ENCODE data around the gene ADGRD1. TPM values are rescaled to one million over a fixed set of nuclear protein-coding genes. Genes with fewer than 3 reads are reported as not detected.

ADGRD1 gene
- total RNA-seq, 1 donor from 2014 or later = 1.0 TPM

DNA sequence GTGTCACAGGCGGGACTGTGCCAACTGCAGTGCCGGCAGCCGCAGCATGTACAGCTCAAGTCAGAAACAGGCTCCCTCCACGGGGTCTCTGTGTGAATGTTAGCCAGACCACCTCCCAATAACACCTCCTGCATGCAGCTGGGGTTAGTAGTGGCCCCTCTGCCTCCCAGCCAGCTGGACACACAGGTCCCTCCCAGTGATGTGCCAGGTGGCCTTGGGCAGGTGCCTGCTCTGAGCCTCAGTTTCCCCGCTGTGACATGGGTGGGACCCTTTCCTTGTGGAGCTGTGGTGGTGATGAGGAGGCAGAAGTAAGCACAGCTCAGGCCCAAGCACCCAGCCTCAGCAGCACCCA, 139.9 kb downstream of the ADGRD1 start:
- TF ChIP-seq, protein P1, sequence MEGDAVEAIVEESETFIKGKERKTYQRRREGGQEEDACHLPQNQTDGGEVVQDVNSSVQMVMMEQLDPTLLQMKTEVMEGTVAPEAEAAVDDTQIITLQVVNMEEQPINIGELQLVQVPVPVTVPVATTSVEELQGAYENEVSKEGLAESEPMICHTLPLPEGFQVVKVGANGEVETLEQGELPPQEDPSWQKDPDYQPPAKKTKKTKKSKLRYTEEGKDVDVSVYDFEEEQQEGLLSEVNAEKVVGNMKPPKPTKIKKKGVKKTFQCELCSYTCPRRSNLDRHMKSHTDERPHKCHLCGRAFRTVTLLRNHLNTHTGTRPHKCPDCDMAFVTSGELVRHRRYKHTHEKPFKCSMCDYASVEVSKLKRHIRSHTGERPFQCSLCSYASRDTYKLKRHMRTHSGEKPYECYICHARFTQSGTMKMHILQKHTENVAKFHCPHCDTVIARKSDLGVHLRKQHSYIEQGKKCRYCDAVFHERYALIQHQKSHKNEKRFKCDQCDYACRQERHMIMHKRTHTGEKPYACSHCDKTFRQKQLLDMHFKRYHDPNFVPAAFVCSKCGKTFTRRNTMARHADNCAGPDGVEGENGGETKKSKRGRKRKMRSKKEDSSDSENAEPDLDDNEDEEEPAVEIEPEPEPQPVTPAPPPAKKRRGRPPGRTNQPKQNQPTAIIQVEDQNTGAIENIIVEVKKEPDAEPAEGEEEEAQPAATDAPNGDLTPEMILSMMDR (IDR thresholded peaks at IDR 0.05) = no peak
- Mint-ChIP-seq H3K4me1 (ENCODE audit: unreplicated experiment) (peaks cover 2% of the 10 kb centered on the region), H3K9me3 (ENCODE audit: unreplicated experiment) (no peaks in the 10 kb centered on the region), H3K27me3 (ENCODE audit: unreplicated experiment) (no peaks in the 10 kb centered on the region), H3K4me3 (ENCODE audit: unreplicated experiment) (no peak overlapping the region), H3K27ac (ENCODE audit: unreplicated experiment) (no peak overlapping the region), H3K36me3 (ENCODE audit: unreplicated experiment) (no peaks in the 10 kb centered on the region)
- no peak for DNase-seq (ENCODE audit: extremely low spot score, unreplicated experiment)

DNA sequence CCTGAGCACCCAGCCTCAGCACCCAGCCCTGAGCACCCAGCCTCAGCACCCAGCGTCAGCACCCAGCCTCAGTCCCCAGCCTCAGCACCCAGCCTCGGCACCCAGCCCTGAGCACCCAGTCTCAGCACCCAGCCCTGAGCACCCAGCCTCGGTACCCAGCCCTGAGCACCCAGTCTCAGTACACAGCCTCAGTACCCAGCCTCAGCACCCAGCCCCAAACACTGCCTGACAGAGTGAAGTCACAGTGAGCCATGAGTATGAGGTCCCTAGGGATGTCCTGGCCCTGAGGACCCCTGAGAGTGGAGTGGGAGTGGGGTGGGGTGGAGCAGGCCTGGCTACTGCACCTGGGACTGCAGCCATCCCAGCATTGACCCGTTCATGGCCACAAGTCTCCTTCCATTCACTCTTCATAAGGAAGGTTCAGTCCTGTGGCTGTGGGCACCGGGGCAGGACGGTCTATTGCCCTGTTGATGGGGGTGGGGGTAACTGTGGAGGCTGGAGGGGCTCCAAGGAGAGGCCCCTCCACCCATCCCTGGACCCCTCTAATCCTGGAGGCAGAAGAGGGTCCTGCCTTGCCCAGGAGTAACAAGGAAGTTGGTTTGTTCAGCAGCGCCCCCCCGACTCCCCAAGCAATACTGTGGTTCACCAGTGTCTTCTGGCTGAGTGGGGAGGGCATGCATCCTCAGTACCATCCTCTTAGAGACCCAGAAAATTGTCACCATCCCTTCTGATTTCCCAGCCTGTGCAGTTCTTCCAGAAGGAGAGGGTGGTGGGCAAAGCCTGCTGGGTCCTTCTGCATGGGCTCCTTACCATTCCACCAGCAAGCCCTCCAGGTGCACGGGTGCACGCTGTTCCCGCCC, 140.5 kb downstream of the ADGRD1 start:
- Mint-ChIP-seq H3K4me1 (ENCODE audit: unreplicated experiment) (peaks cover 2% of the 10 kb centered on the region), H3K36me3 (ENCODE audit: unreplicated experiment) (no peaks in the 10 kb centered on the region), H3K27ac (ENCODE audit: unreplicated experiment) (no peak overlapping the region), H3K27me3 (ENCODE audit: unreplicated experiment) (no peaks in the 10 kb centered on the region), H3K4me3 (ENCODE audit: unreplicated experiment) (no peak overlapping the region), H3K9me3 (ENCODE audit: unreplicated experiment) (no peaks in the 10 kb centered on the region)
- peak; percentile 76 for DNase-seq (ENCODE audit: extremely low spot score, unreplicated experiment)
- TF ChIP-seq, protein P1 (IDR thresholded peaks at IDR 0.05) = no peak

DNA sequence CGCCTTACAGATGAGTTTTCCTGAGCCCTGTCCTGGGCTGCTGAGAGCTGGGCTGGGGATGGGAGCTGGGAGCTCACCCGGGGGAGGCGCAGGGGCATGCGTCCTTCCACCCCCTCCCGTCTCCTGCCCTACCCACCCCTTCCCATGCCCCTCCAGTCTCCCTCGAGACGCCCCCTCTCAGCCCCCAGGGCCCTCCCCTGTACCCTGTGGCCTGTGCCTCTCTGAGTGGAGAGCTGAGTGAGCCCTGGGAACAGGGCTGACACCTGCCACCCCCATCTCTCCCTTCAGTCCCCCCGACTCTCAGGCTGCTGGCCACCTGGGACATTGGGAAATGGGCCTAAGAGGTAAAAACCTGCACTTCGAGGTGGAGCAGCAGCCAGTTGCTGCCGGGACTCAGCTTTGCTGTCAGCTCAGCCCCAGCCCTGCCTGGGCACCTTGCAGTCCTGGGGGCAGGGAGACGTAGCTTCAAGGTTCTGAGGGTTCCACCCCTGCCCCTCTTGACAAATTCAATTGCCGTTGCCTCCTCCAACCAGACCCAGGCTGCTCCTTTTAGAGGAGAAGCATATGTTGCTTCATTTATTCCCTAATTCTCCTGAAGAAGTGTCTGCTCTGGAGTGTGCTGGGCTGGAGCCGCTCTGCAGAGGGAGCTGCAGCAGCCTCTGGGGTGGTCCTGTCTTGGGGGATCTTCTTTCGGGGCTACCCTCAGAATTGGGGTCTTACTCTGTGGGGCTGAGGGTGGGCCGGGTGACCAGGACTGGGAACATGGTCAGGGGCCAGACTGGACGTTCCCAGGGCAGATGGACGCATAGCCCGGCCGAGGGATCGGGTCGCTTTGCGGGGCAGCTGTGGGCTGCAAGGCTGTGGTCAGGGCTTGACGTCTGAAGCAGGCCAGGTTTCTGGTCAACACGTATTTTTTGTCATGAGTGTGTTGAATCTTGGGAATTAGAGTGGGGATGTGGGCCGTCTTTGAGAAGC, 141.4 kb downstream of the ADGRD1 start:
- TF ChIP-seq, protein P1 (IDR thresholded peaks at IDR 0.05) = no peak
- Mint-ChIP-seq H3K27me3 (ENCODE audit: unreplicated experiment) (no peaks in the 10 kb centered on the region), H3K4me3 (ENCODE audit: unreplicated experiment) (no peak overlapping the region), H3K9me3 (ENCODE audit: unreplicated experiment) (no peaks in the 10 kb centered on the region), H3K36me3 (ENCODE audit: unreplicated experiment) (no peaks in the 10 kb centered on the region), H3K27ac (ENCODE audit: unreplicated experiment) (no peak overlapping the region), H3K4me1 (ENCODE audit: unreplicated experiment) (peaks cover 2% of the 10 kb centered on the region)
- no peak for DNase-seq (ENCODE audit: extremely low spot score, unreplicated experiment)

DNA sequence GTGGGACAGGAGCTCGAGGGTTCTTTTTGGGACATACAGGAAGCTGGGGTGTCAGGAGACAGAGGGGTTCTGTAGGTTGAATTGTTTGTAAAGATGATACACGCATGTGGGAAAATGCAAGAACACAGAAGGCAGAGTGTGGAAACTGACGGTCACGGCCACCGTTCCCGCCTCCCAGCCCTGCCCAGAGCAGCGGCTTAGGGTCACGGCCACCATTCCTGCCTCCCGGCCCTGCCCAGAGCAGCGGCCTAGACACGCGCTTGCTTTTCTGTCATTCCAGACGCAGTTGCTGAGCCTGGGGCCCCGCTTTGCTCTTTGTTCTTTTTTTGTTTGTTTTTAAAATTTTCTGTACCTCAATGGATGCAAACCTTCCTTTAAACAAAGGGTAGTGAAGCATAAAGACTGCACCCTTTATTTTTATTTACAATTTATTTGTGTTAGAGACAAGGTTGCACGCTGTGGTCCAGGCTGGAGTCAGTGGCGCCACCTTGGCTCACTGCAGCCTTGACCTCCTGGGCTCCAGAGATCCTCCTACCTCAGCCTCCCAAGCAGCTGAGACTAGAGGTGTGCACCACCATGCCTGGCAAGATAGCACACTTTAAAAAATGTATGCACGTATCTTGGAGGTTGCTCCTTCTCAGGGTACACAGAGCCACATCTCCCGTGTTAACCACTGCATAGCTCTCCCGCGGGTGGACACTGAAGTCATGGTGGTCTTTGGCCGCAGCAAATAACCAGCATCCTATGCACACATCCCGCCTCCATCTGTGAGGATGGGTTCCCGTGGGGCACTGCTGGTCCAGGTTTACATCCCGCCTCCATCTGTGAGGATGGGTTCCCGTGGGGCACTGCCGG, 142.3 kb downstream of the ADGRD1 start:
- no peaks in the 10 kb centered on the region for H3K9me3 Mint-ChIP-seq (ENCODE audit: unreplicated experiment)
- TF ChIP-seq, protein P1 (IDR thresholded peaks at IDR 0.05) = no peak
- H3K4me1 Mint-ChIP-seq (ENCODE audit: unreplicated experiment) = peaks cover 2% of the 10 kb centered on the region
- peak; percentile 69 for DNase-seq (ENCODE audit: extremely low spot score, unreplicated experiment)
- H3K27ac Mint-ChIP-seq (ENCODE audit: unreplicated experiment) = no peak overlapping the region
- H3K27me3 Mint-ChIP-seq (ENCODE audit: unreplicated experiment) = no peaks in the 10 kb centered on the region
- H3K36me3 Mint-ChIP-seq (ENCODE audit: unreplicated experiment) = no peaks in the 10 kb centered on the region
- no peak overlapping the region for H3K4me3 Mint-ChIP-seq (ENCODE audit: unreplicated experiment)

Measured in osteocyte (in vitro differentiated cells).